ENCODE results near the gene SNCA. TPM values are rescaled to one million over a fixed set of nuclear protein-coding genes. Genes with fewer than 3 reads are reported as not detected.

SNCA gene
- total RNA-seq, 1 donor from 2014 or later, result 16.6 TPM

DNA sequence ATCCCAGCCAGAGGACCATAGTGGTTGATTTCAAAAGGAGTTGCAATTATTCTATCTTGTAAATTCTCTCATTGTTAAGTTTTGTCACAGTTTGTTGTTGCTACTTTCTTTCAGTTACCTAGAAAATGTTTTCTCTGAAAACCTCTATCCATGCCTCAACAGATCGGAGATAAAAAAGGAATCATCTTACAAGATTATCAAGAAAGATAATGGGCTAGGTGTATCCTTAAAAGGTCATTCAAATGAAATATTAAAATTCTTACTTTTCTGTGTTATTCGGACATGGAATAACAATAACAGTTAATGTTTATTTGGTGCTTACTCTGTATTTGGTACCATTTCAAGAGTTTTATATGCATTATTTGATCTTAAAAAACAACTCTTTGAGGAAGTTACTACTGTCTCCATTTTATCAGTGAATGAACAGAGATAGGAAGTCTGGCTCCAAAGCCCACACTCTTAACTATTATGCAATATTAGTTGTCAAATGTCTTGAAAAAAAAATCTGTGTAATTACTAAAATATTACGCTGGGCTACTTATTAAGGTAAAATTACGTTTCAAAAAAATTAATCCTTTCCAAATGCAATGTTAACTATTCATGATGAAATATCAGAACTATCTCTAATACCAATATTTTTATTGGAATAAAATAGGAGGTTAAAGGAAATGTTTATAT lies 97.5 kb downstream of the SNCA start:
- peaks cover 3% of the 10 kb centered on the region for H3K4me1 Mint-ChIP-seq (ENCODE audit: unreplicated experiment)
- no peaks in the 10 kb centered on the region for H3K36me3 Mint-ChIP-seq
- H3K4me3 Mint-ChIP-seq, result no peak overlapping the region
- no peaks in the 10 kb centered on the region for H3K9me3 Mint-ChIP-seq
- TF ChIP-seq, protein P1, sequence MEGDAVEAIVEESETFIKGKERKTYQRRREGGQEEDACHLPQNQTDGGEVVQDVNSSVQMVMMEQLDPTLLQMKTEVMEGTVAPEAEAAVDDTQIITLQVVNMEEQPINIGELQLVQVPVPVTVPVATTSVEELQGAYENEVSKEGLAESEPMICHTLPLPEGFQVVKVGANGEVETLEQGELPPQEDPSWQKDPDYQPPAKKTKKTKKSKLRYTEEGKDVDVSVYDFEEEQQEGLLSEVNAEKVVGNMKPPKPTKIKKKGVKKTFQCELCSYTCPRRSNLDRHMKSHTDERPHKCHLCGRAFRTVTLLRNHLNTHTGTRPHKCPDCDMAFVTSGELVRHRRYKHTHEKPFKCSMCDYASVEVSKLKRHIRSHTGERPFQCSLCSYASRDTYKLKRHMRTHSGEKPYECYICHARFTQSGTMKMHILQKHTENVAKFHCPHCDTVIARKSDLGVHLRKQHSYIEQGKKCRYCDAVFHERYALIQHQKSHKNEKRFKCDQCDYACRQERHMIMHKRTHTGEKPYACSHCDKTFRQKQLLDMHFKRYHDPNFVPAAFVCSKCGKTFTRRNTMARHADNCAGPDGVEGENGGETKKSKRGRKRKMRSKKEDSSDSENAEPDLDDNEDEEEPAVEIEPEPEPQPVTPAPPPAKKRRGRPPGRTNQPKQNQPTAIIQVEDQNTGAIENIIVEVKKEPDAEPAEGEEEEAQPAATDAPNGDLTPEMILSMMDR (conservative IDR thresholded peaks at IDR 0.05), result no peak
- no peaks in the 10 kb centered on the region for H3K27me3 Mint-ChIP-seq
- H3K27ac Mint-ChIP-seq, result no peak overlapping the region
- no peak for DNase-seq (ENCODE audit: extremely low spot score, unreplicated experiment)

DNA sequence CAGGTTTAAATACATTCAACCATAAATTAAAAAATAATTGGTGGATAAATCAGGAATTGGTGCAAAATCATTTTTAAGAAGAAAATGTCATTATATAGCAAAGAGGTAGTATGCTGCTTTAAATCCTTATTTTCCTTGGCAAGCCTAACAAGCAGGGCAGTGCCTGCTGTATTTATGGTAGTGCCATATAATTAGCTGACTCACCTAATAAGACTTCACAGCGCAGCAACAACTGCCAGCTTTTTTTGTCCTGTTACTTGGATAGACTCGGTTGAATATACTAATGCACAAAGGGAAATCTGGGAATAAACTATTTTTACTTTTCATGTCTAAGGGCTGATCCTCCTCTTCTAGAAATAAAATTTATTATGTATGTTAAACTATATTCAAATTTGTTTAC lies 99.1 kb downstream of the SNCA start:
- TF ChIP-seq, protein P1 (conservative IDR thresholded peaks at IDR 0.05), result no peak
- no peak overlapping the region for H3K27ac Mint-ChIP-seq
- H3K36me3 Mint-ChIP-seq, result no peaks in the 10 kb centered on the region
- H3K9me3 Mint-ChIP-seq, result no peaks in the 10 kb centered on the region
- no peaks in the 10 kb centered on the region for H3K27me3 Mint-ChIP-seq
- H3K4me3 Mint-ChIP-seq, result no peak overlapping the region
- DNase-seq (ENCODE audit: extremely low spot score, unreplicated experiment), result no peak
- no peaks in the 10 kb centered on the region for H3K4me1 Mint-ChIP-seq (ENCODE audit: unreplicated experiment)

DNA sequence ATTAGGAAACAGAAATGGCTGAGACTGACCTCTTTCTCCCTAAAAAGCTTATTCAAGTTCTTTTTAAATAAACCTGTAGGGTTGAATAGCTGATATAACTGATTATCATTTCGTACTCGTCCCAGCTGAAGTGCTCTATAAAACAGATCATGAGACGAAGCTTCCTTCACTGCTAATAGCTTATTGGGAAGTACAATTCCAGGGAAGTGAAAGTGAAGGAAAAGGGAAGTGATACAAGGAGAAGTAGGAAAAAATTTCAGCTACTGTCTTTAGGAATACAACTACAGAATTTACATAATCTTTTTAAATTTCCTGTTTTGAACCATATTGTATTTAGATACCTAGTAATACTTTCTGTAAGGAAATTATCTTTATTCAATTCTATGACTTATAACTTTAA lies 103.0 kb downstream of the SNCA start:
- no peak for DNase-seq (ENCODE audit: extremely low spot score, unreplicated experiment)
- Mint-ChIP-seq H3K4me3 (no peak overlapping the region), H3K27me3 (no peaks in the 10 kb centered on the region), H3K4me1 (ENCODE audit: unreplicated experiment) (no peaks in the 10 kb centered on the region), H3K9me3 (no peaks in the 10 kb centered on the region), H3K27ac (no peak overlapping the region), H3K36me3 (no peaks in the 10 kb centered on the region)
- TF ChIP-seq, protein P1 (conservative IDR thresholded peaks at IDR 0.05), result no peak

GRCh38 chr4:89727238-89727637 lies 109.7 kb downstream of the SNCA start:
- no peaks in the 10 kb centered on the region for H3K9me3 Mint-ChIP-seq
- H3K4me3 Mint-ChIP-seq, result no peak overlapping the region
- peaks cover 12% of the 10 kb centered on the region for H3K36me3 Mint-ChIP-seq
- TF ChIP-seq, protein P1 (conservative IDR thresholded peaks at IDR 0.05), result no peak
- no peak for DNase-seq (ENCODE audit: extremely low spot score, unreplicated experiment)
- H3K4me1 Mint-ChIP-seq (ENCODE audit: unreplicated experiment), result peaks cover 3% of the 10 kb centered on the region
- H3K27ac Mint-ChIP-seq, result no peak overlapping the region
- peaks cover 2% of the 10 kb centered on the region for H3K27me3 Mint-ChIP-seq

DNA sequence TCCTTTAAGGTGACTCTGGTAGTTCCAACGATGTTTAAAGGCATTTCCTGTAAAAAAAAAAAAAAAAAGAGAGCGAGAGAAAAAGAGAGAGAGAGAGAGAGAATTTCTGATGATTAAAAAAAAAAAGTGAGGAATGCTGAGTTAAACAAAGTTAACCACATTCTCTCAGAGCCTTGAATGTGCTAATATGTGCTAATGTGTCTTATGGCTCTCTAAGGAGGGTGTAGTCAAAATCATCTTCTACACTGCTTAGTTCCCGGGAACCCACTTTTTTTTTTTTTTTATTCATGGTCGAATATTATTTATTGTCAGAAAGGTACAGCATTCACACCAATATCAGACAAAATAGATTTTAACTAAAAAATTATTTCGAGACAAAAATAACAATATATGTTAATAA lies 111.7 kb downstream of the SNCA start:
- TF ChIP-seq, protein P1 (conservative IDR thresholded peaks at IDR 0.05), result no peak
- Mint-ChIP-seq H3K9me3 (no peaks in the 10 kb centered on the region), H3K4me3 (no peak overlapping the region), H3K36me3 (peaks cover 12% of the 10 kb centered on the region), H3K27me3 (peaks cover 2% of the 10 kb centered on the region), H3K4me1 (ENCODE audit: unreplicated experiment) (peaks cover 3% of the 10 kb centered on the region), H3K27ac (no peak overlapping the region)
- no peak for DNase-seq (ENCODE audit: extremely low spot score, unreplicated experiment)
